AG08395 (cell line): ENCODE results near the gene ZBED4.
"Not testable (repeated sequence)": the region's sequence is repeated elsewhere in the genome, so short reads cannot be mapped to it uniquely, and the experiment has no call there.

ENCODE experiments used
- DNase-seq: peaks from one replicate; pipeline ENCODE4 v3.0.0; 2012; ENCODE audit warnings: mixed read lengths, low spot score

The ZBED4 gene

GRCh38 chr22:49852898-49853894 is at the start of gene ZBED4:
Gene ZBED4 (plus strand): TSS chr22:49853844. CDS start chr22:49883663, 29,819 bp downstream.
- DNase-seq, result peak; percentile 100

- no peak for DNase-seq
Observed at GRCh38 chr22:49807129-49807528, 46.5 kb upstream of the ZBED4 start.

GRCh38 chr22:49807780-49808708 is 45.6 kb upstream of the ZBED4 start:
- DNase-seq, result no peak

- no peak for DNase-seq
Observed at GRCh38 chr22:49810363-49811019, 43.2 kb upstream of the ZBED4 start.

GRCh38 chr22:49811020-49811791 is 42.4 kb upstream of the ZBED4 start:
- DNase-seq, result no peak

GRCh38 chr22:49812838-49813237 is 40.8 kb upstream of the ZBED4 start:
- DNase-seq, result peak; percentile 59

- no peak for DNase-seq
Observed at GRCh38 chr22:49814164-49814686, 39.4 kb upstream of the ZBED4 start.

GRCh38 chr22:49814856-49815255 is 38.8 kb upstream of the ZBED4 start:
- no peak for DNase-seq

- no peak for DNase-seq
Observed at GRCh38 chr22:49815641-49816091, 38.0 kb upstream of the ZBED4 start.

GRCh38 chr22:49817359-49817758 is 36.3 kb upstream of the ZBED4 start:
- DNase-seq, result no peak

- DNase-seq, result no peak
Observed at GRCh38 chr22:49820984-49821383, 32.7 kb upstream of the ZBED4 start.

- not testable (repeated sequence) for DNase-seq
Observed at GRCh38 chr22:49821741-49822140, 31.9 kb upstream of the ZBED4 start.

- no peak for DNase-seq
Observed at GRCh38 chr22:49823289-49824045, 30.2 kb upstream of the ZBED4 start.

- DNase-seq, result no peak
Observed at GRCh38 chr22:49824185-49824925, 29.3 kb upstream of the ZBED4 start.

GRCh38 chr22:49824936-49825335 is 28.7 kb upstream of the ZBED4 start:
- DNase-seq, result no peak

- peak; percentile 18 for DNase-seq
Observed at GRCh38 chr22:49825436-49825835, 28.2 kb upstream of the ZBED4 start.

GRCh38 chr22:49825944-49826602 is 27.6 kb upstream of the ZBED4 start:
- no peak for DNase-seq

- DNase-seq, result peak; percentile 37
Observed at GRCh38 chr22:49826603-49827270, 26.9 kb upstream of the ZBED4 start.
